HepG2 (cell line): Measurements from ENCODE around the gene TRPV2. TPM values are rescaled to one million over a fixed set of nuclear protein-coding genes. Genes with fewer than 3 reads are reported as not detected.

ENCODE experiments used
- SRSF9 ChIP-seq: fragments of 200-400 bp; formaldehyde crosslinking; IDR thresholded peaks from 2 replicates; pipeline ENCODE4 v1.6.1; 2018; ENCODE audit warnings: borderline replicate concordance, mild to moderate bottlenecking, low read depth, low read length; ENCODE audit not compliant: insufficient read depth, poor library complexity, severe bottlenecking
- TERF1 ChIP-seq: sonication (generic); formaldehyde crosslinking; IDR thresholded peaks from 2 replicates; pipeline ENCODE4 v1.8.0; 2022; ENCODE audit warnings: mild to moderate bottlenecking, missing genetic modification reagents, moderate library complexity
- TFDP2 ChIP-seq: sonication (generic); formaldehyde crosslinking; IDR thresholded peaks from 2 replicates; pipeline ENCODE4 v1.4.0; 2020; ENCODE audit warnings: missing genetic modification reagents
- THYN1 ChIP-seq: sonication (generic); formaldehyde crosslinking; IDR thresholded peaks from 2 replicates; pipeline ENCODE4 v1.8.1; 2023; ENCODE audit warnings: low read depth, mild to moderate bottlenecking, moderate library complexity, missing genetic modification reagents, borderline replicate concordance
- YY1 ChIP-seq: IDR thresholded peaks from 2 replicates; pipeline ENCODE4 v1.6.1; 2011; ENCODE audit warnings: low read length, low read depth, moderate library complexity, mild to moderate bottlenecking; ENCODE audit not compliant: insufficient read depth, insufficient replicate concordance
- ZFP1 ChIP-seq: IDR thresholded peaks from 2 replicates; pipeline ENCODE4 v1.6.1; 2016
- ZNF615 ChIP-seq: sonication (generic); formaldehyde crosslinking; IDR thresholded peaks from 2 replicates; pipeline ENCODE4 v1.5.0; 2020; ENCODE audit warnings: mild to moderate bottlenecking, missing genetic modification reagents, borderline replicate concordance
- polyA plus RNA-seq, 8 experiments: library from polyadenylated mRNA; depleted of rRNA in 3 of 8; stranded (reverse) in 7 of 8; unstranded in 1 of 8; fragments of >200 nt; fragmentation: Illumina TruSeq in 4 of 8; extraction: Trizol in 4 of 8; gene quantifications; 2 replicates each; pipeline versions ENCODE4 v1.2.1 to v1.2.3, GENCODE V29; 2011 to 2016; ENCODE audit warnings: low read depth in 4 of 8, missing spikeins in 1 of 8, mixed read lengths in 1 of 8; ENCODE audit not compliant: insufficient read depth in 1 of 8
- total RNA-seq, 5 experiments: library from RNA; depleted of rRNA; stranded (reverse); fragments of >200 nt; fragmentation: Illumina TruSeq; extraction: Trizol; gene quantifications; 2 replicates each; pipeline ENCODE4 v1.2.3, GENCODE V29; 2016; ENCODE audit warnings: low read depth in 1 of 5
- TF ChIP-seq, protein P1 (sequence below): sonication (generic); formaldehyde crosslinking; IDR thresholded peaks from 2 replicates; pipeline ENCODE4 v1.4.0; 2020; ENCODE audit warnings: mild to moderate bottlenecking, missing genetic modification reagents
- TF ChIP-seq, protein P2 (sequence below): sonication (generic); formaldehyde crosslinking; IDR thresholded peaks from 2 replicates; pipeline ENCODE4 v1.4.0; 2020; ENCODE audit warnings: missing genetic modification reagents

TRPV2 gene
- total and polyA plus RNA-seq, 2 of the 13 experiments (the other 11 are each of a cell fraction or from before 2014, with no cell fraction given): 13.6 to 21.3 TPM

- TF ChIP-seq, protein P1, sequence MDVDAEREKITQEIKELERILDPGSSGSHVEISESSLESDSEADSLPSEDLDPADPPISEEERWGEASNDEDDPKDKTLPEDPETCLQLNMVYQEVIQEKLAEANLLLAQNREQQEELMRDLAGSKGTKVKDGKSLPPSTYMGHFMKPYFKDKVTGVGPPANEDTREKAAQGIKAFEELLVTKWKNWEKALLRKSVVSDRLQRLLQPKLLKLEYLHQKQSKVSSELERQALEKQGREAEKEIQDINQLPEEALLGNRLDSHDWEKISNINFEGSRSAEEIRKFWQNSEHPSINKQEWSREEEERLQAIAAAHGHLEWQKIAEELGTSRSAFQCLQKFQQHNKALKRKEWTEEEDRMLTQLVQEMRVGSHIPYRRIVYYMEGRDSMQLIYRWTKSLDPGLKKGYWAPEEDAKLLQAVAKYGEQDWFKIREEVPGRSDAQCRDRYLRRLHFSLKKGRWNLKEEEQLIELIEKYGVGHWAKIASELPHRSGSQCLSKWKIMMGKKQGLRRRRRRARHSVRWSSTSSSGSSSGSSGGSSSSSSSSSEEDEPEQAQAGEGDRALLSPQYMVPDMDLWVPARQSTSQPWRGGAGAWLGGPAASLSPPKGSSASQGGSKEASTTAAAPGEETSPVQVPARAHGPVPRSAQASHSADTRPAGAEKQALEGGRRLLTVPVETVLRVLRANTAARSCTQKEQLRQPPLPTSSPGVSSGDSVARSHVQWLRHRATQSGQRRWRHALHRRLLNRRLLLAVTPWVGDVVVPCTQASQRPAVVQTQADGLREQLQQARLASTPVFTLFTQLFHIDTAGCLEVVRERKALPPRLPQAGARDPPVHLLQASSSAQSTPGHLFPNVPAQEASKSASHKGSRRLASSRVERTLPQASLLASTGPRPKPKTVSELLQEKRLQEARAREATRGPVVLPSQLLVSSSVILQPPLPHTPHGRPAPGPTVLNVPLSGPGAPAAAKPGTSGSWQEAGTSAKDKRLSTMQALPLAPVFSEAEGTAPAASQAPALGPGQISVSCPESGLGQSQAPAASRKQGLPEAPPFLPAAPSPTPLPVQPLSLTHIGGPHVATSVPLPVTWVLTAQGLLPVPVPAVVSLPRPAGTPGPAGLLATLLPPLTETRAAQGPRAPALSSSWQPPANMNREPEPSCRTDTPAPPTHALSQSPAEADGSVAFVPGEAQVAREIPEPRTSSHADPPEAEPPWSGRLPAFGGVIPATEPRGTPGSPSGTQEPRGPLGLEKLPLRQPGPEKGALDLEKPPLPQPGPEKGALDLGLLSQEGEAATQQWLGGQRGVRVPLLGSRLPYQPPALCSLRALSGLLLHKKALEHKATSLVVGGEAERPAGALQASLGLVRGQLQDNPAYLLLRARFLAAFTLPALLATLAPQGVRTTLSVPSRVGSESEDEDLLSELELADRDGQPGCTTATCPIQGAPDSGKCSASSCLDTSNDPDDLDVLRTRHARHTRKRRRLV (CRISPR knock-in tag): no peak
- TF ChIP-seq YY1: no peak
- no peak for TF ChIP-seq ZFP1 (CRISPR knock-in tag)
- no peak for TF ChIP-seq TERF1 (CRISPR knock-in tag)
- TF ChIP-seq, protein P2, sequence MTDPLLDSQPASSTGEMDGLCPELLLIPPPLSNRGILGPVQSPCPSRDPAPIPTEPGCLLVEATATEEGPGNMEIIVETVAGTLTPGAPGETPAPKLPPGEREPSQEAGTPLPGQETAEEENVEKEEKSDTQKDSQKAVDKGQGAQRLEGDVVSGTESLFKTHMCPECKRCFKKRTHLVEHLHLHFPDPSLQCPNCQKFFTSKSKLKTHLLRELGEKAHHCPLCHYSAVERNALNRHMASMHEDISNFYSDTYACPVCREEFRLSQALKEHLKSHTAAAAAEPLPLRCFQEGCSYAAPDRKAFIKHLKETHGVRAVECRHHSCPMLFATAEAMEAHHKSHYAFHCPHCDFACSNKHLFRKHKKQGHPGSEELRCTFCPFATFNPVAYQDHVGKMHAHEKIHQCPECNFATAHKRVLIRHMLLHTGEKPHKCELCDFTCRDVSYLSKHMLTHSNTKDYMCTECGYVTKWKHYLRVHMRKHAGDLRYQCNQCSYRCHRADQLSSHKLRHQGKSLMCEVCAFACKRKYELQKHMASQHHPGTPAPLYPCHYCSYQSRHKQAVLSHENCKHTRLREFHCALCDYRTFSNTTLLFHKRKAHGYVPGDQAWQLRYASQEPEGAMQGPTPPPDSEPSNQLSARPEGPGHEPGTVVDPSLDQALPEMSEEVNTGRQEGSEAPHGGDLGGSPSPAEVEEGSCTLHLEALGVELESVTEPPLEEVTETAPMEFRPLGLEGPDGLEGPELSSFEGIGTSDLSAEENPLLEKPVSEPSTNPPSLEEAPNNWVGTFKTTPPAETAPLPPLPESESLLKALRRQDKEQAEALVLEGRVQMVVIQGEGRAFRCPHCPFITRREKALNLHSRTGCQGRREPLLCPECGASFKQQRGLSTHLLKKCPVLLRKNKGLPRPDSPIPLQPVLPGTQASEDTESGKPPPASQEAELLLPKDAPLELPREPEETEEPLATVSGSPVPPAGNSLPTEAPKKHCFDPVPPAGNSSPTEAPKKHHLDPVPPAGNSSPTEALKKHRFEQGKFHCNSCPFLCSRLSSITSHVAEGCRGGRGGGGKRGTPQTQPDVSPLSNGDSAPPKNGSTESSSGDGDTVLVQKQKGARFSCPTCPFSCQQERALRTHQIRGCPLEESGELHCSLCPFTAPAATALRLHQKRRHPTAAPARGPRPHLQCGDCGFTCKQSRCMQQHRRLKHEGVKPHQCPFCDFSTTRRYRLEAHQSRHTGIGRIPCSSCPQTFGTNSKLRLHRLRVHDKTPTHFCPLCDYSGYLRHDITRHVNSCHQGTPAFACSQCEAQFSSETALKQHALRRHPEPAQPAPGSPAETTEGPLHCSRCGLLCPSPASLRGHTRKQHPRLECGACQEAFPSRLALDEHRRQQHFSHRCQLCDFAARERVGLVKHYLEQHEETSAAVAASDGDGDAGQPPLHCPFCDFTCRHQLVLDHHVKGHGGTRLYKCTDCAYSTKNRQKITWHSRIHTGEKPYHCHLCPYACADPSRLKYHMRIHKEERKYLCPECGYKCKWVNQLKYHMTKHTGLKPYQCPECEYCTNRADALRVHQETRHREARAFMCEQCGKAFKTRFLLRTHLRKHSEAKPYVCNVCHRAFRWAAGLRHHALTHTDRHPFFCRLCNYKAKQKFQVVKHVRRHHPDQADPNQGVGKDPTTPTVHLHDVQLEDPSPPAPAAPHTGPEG (CRISPR knock-in tag): no peak
- no peak for TF ChIP-seq THYN1 (CRISPR knock-in tag)
- TF ChIP-seq SRSF9: no peak
- no peak for TF ChIP-seq ZNF615 (CRISPR knock-in tag)
- peak; percentile 78 for TF ChIP-seq TFDP2 (CRISPR knock-in tag)
These were observed 12.9 kb downstream of the TRPV2 start (continued) for GRCh38 chr17:16428098-16428882.
